NCI-H748 (cell line): ENCODE measurements around the gene CENPA.
"Not testable (repeated sequence)": the region's sequence is repeated elsewhere in the genome, so short reads cannot be mapped to it uniquely, and the experiment has no call there.

Experiments used
- DNase-seq: peaks from one replicate; lab custom pipeline; 2025; ENCODE audit not compliant: unreplicated experiment; lab: John Stamatoyannopoulos, UW

Gene CENPA

DNA sequence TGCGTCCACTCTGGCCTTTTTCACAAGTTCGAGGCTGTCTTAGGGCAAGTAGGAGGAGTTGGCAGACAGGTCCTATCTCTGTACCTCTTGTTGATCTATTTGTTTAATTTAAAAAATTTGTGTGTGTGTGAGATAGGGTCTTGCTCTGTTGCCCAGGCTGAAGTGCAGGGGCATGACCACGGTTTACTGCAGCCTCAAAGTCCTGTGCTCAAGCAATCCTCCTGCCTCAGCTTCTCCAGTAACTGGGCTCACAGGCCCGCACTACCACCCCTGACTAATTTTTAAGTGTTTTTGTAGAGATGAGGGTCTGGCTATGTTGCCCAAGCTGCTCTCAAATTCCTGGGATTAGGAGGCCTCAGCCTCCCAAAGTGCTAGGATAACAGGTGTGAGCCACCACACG lies 26.0 kb upstream of the CENPA start:
- no peak for DNase-seq

DNA sequence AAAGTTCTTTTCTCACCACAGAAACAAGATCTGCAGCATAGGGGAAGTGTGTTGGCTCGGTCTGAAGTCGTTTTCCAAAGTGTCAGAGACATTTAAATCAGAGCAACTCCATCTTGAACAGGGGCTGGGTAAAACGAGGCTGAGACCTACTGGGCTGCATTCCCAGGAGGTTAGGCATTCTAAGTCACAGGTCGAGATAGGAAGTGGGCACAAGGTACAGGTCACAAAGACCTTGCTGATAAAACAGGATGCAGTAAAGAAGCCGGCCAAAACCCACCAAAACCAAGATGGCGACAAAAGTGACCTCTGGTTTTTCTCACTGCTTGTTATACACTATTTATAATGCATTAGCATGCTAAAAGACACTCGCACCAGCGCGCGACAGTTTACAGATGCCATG lies 24.9 kb upstream of the CENPA start:
- DNase-seq, result not testable (repeated sequence)

DNA sequence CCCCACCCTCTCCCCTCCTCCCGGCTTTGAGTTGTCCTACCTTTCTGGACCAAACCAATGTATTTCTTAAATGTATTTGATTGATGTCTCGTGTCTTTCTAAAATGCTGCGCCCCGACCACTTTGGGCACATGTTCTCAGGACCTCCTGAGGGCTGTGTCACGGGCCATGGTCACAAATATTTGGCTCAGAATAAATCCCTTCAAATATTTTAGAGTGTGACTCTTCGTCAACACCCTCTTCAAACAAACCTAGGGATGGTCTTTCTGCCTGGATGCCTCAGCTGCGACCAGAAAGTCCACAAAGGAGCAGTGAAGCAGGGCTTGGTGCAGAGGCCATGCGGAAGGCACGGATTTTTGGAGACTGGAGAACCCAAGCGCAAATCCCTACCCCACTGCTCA lies 22.8 kb upstream of the CENPA start:
- no peak for DNase-seq

DNA sequence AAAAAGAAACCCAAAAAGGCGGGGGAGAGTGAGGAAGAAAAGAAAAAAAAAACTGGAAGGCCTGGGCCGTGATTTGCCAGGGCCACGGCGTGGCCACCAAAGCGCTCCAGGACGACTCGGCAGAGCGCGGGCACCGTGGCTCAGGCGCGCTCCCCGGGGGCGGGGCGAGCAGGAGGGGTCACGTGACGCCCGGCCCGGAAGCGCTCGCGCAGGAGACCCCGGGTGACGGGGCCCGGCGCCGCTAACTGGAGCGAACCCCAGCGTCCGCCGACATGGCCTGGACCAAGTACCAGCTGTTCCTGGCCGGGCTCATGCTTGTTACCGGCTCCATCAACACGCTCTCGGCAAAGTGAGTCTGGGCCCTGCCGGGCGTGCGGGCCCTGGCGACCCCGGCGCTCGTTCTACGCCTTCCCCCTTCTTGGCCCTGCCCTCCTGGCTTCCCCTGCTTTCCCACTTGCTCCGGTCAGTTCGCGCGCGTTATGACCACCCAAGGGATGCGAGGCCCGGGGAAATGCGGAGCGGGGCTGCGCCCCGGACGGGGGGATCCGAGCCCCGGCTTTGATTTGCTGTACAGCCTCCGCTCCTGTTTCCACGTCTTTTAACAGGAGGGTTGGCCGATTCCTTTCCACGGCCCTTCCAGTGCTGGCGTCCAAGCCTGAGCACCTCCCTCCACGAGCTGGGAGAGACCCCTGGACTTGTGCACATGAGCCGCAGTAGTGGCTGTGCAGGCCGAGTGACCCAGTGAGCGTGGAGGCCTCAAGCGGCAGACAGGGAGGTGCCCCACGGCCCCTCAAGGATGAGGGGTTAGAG lies 21.6 kb upstream of the CENPA start, which contains the start of gene SLC35F6:
Gene SLC35F6 (plus strand): TSS at position 207 of the 810 bp plus-strand sequence. CDS start 66 bp downstream, at position 273.
- peak; percentile 83 for DNase-seq

DNA sequence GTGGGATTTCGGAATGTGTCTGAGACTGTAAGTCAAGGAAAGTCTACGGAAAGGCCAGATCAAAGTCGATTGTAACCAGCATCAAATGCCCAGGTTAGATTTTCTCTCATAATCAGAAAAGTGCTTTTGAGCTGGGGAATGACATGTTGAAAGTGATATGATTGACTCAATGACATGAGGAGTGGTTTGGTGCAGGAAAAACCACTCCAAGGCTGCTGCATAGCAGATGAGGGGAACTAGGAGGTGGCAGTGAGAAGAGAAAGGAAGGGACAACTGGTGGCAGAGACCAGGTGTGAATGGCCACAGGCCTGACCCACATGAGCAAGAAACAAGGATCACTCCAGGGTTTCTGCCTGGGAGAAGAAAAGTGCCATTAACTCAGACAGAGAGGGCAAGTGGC lies 20.9 kb upstream of the CENPA start:
- DNase-seq, result no peak

DNA sequence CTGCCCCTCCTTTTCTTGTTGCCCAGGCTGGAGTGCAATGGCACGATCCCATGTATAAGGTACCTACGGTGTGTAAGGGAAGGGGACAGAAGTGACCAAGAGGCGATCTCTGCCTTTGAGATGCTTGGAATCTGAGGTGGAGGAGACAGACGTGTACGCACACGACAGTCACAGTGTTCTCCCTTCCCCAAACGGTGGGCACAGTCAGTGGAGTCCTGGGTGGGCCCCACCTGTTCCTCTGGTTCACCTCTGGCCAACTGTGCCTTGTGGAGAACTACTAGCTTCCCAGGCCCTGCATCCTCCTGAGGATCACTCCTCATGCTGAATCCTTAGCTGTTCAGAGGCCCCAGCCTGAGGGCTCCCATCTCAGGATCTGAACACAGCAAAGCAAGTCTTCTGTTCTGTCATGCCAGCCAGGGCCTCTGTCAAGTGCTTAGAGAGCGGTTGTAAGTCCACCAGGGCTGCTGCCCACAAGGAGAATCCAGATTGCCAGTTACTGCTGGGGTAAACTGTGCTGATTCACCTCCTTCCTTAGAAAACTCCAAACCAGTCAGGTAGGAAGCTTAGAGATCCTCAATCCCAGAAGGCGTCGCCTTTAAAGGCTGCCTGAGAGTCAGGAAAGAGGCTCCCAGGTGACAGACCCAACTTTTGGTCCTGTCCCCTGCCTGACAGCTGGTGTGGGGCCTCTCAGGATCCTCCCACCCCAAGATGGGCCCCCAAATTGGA lies 20.2 kb upstream of the CENPA start:
- DNase-seq, result no peak

DNA sequence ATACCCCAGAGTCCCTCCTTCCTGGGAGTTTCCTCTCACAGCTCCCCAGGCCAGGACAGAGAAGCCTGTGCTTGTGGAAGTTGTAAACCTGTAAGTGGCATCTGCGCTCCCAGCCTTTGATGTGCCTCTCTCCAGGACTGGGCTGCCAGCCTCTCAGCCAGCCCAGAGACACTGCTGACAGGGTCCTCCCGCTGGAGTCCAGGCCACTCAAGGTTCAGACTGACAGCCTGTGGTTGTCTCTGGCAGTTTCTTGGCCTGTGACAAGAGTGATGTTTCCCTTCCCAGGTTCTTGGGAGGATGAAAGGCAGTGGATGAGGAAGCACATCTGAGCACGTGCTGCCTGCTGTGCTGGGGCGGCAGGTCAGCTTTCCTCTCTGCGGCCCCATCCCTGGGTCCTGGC lies 18.7 kb upstream of the CENPA start:
- no peak for DNase-seq

DNA sequence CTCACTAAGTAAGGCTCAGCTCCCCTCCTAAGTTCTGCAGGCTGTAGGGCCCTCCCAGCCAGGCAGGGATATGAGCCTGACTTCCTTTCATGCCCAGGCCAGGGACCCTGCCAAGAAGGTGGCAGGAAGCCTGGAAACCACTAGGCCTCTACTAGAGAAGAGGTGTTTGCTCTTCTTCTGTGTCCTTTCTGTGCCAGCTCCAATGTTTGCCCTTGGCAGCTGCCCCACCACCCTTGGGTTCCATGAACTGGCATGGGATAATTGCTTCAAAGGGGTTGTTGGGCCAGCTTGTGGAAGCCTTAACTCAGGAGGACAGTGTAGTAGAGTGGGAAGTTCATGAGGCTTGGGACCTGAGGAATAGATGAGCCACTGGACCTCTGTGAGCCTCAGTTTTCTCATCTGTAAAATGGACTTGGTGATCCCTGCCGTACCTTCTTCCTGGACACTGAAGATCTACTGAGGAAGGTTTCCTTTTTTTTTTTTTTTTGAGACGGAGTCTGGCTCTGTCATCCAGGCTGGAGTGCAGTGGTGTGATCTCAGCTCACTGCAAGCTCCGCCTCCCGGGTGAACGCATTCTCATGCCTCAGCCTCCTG lies 17.9 kb upstream of the CENPA start:
- DNase-seq, result no peak

DNA sequence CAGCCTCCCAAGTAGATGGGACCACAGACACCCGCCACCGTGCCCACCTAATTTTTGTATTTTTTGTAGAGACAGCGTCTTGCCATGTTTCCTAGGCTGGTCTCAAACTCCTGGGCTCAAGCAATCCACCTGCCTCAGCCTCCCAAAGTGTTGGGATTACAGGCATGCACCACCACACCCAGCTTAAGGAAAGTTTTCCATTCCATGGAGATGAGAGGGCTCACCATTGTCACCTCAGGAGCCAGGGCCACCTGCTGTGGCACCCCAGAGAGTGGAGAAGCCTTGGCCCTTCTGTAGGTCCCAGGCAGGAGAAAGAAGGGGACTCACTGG lies 17.1 kb upstream of the CENPA start:
- DNase-seq, result no peak

DNA sequence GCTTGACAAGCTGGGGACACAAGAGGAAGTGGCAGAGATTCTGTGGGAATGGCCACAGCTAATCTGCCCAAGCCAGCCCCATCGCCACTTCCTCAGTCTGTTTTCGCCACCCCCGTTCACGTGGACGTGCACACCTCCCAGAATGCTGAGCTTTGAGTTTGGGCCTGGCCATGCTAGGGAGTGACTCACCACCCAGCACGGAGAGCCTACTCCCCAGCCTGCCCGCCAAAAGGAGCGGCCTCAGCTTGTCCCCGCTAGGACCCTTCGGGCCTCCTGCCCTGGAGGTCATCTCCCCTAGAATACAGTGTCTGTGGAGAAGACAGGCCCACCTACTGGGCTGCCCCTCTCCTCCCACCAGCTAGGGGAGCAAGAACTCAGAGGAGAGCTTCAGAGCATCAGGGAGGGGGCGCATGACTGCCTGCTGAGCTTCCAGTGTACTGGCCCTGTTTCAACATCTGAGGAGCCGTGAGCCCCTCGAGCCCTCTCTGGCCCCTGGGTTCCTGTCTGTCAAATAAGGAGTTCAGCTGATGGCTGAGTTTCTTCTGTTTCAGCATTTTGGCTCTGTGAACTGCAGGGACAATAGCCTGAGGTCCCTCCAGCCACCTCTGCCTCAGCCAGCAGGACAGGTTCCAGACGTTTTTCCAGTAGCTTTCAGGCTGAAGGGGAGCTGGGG lies 16.6 kb upstream of the CENPA start:
- no peak for DNase-seq

DNA sequence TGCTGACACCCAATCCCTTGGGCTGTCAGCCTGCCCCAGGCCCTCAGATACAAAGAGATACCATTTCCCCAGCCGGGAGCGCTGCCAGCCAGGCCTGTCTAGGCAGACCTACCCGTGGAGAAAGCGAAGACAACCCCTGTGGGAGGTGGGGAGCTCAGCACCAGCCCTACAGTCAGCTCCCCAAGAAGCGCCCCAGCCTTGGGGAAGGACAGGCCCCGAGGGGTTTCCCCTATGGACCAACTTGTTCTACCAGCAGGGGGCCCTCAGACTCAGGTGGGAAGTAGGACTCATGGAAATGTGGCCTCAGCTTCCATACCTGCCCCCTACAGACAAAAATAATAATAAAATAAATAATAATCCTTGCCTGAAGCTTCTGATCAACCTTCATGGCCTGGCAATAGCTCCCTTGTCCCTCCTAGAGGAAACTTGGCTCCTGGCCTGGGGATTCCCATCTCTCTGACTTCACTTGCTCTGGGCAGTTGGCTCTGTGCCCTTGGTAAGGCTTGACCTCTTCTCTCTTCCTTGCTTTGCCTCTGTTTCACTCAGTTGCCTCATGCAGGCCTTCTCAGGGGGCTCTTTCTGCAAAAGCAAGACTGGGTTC lies 14.8 kb upstream of the CENPA start:
- DNase-seq, result no peak

DNA sequence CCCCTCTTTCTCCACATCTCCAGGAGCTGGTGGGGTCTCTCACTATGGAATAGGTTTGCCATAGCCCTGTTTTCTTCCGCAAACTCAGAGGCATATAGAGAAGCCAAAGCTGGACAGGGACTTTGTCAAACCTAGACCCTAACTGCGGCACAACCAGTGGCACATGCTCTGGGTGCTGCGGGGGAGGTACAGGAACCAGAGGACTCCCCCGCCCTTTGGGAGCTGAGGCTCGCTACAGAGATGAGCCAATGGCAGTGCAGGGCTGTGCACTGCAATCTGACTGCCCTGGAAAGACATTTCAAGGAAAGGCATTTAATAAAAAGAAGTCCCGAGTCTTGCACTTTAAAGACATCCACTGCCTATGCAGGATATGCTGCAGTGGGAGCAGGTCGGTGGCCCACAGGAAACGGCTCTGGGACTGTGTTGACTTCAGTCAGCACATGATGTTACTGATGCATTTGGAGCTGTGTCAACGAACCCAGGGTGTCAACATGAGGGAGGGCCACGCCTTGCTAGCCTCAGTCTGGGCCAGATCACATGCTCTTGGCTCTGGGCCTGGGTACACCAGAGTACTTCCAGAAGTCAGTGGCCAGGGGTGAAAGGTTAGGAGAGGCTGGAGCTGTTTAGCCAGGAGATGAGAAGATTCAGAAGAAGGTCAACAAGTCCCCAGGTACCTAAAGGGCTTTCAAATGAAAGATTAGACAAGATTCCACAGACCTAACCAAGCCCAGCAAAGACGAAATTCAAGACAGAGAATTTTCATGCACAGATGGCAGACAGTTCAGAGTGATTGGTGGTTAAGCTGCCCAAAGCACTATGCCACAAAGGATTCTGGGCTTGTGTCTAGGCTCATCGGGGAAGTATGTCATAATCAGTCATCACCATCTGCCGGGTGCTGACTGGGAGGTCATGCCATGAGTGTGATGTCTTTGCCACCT lies 13.5 kb upstream of the CENPA start:
- peak; percentile 12 for DNase-seq

DNA sequence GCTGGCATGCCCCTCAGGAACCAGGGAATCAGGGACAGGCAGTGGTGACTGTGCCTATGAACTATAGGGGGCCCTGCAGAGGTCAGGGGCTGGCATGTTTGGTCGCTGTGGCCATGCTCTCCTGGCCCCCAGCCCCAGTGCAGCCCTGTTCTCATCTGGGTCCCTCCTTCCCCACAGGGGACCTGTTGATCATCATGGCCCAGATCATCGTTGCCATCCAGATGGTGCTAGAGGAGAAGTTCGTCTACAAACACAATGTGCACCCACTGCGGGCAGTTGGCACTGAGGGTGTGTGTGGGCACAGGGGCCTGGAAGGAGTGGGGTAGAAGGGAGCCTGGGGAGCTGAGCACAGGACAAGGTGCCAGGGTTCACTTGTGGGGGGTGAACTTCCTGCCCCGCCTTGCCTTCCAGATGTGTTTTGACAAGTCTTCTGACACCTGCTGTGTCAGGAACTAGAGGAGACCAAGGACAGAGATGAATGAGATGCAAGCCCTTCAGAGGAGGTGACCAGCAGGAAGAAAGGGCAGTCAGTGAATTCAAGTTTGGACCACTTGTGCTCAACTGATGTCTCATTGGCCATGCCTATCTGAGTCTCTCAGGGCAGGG lies 9.6 kb upstream of the CENPA start:
- DNase-seq, result no peak

DNA sequence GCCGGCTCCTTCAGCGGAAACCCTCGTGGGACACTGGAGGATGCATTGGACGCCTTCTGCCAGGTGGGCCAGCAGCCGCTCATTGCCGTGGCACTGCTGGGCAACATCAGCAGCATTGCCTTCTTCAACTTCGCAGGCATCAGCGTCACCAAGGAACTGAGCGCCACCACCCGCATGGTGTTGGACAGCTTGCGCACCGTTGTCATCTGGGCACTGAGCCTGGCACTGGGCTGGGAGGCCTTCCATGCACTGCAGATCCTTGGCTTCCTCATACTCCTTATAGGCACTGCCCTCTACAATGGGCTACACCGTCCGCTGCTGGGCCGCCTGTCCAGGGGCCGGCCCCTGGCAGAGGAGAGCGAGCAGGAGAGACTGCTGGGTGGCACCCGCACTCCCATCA lies 7.8 kb upstream of the CENPA start:
- no peak for DNase-seq

DNA sequence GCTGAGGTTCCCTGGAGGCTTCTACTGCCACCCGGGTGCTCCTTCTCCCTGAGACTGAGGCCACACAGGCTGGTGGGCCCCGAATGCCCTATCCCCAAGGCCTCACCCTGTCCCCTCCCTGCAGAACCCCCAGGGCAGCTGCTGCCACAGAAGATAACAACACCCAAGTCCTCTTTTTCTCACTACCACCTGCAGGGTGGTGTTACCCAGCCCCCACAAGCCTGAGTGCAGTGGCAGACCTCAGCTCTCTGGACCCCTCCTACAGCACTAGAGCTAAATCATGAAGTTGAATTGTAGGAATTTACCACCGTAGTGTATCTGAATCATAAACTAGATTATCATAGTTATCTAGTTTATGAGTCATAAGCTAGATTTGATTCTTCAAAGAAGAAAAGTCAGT lies 7.3 kb upstream of the CENPA start:
- DNase-seq, result no peak

DNA sequence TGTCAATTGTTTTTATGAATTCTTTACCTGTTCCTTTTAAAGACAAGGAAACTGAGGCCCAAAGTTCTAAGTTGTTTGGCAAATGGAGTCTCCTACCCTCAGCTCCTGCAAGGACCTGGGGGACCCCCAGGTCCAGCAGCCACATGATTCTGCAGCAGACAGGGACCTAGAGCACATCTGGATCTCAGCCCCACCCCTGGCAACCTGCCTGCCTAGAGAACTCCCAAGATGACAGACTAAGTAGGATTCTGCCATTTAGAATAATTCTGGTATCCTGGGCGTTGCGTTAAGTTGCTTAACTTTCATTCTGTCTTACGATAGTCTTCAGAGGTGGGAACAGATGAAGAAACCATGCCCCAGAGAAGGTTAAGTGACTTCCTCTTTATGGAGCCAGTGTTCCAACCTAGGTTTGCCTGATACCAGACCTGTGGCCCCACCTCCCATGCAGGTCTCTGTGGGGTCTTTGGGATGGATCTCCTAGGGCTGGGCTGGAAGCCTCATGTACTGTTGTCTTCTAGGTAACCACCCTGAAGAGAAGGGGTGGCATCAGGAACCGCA lies 5.6 kb upstream of the CENPA start:
- no peak for DNase-seq

DNA sequence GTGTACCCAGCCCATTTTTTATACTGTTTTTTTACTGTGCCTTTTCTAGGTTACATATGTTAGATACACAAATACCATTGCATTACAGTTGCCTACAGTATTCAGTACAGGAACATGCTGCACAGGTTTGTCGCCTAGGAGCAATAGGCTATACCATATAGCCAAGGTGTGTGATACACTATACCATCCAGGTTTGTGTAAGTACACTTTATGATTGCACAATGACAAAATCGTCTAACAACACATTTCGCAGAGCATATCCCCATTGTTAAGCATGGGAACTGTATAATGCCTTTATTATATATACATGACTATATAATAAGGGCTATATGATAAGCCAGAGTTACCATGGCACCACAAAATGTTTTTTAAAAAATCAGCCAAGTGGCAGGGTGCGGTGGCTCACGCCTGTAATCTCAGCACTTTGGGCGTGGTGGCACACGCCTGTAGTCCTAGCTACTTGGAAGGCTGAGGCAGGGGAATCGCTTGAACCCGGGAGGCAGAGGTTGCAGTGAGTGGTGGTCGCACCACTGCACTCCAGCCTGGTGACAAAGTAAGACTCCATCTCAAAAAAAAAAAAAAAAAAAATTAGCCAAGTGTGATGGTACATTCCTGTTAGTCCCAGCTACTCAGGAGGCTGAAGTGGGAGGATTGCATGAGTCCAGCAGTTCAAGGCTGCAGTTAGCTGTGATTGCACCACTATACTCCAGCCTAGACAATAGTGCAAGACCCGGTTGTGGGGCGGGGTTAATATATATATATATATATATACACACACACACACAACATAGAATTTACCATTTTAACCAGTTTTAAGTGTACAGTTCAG lies 2.8 kb upstream of the CENPA start:
- no peak for DNase-seq

DNA sequence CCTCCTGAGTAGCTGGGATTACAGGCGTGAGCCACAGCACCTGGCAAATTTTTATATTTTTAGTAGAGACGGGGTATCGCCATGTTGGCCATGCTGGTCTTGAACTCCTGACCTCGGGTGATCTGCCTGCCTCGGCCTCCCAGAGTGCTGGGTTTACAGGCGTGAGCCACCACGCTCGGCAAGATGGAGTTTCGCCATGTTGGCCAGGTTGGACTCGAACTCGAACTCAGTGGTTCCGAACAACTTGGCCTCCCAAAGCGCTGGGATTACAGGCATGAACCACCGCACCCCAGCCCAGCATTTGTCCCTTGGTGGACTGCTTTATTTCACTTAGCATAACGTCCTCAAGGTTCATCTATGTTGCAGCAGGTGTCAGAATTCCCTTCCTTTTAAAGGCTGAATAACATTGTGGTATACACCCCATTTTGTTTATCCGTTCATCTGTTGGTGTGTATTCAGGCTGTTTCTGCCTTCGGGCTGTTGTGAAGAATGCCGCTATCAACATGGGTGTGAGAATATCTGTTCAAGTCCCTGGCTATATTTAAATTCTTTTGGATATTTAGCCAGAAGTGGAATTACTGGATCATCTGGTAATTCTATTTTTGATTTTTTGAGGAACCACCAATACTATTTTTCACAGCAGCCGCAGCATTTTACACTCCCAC lies 1.2 kb upstream of the CENPA start:
- DNase-seq, result no peak
